ENCODE measurements around the gene SRMS. TPM values are rescaled to one million over a fixed set of nuclear protein-coding genes. Genes with fewer than 3 reads are reported as not detected.

SRMS gene
- total RNA-seq, 4 donors from 2014 or later = not detected

DNA sequence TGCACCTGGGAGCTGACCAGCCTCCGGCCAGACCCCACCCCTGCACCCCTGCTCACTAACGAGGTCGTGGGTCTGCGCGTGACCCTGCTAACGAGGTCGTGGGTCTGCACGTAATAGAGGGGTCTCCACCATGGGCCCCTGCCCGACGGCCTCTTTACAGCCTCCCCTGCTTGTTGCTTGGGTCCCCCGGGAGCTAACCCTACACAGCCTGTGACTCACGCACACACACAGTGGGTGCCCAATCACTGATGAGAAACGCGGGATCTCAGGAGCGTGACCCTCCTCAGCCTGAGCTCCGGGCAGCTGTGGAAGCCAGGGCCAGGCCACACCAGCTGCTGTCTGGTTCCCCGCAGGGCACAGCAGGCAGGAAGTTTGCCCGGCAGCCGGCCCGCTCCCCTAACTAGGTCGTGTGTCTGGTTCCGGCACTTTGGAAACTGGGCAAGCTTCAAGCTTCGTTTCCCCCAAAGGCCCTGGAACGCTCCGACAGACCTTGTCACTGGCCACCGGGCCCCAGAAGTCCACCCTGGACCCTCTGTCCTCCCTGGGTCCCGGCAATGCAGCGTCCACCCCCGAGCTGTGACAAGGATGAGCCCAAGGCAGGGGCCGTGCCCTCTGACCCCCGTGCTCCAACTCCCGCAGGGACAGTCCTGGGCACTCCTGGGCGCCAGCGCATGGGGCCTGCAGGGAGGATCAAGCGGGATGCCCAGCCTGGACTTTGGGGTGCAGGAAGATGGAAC, 11.1 kb downstream of the SRMS start:
- Histone ChIP-seq H3K4me1 (peaks cover 0 to 4% of the 10 kb centered on the region in 2 donors), H3K27ac (no peak overlapping the region), H3K27me3 (peaks cover 28 to 43% (median 39%) of the 10 kb centered on the region in 3 donors), H3K36me3 (no peaks in the 10 kb centered on the region), H3K4me3 (no peak overlapping the region), H3K9me3 (no peaks in the 10 kb centered on the region)
- DNase-seq = no peak
- no peak for ATAC-seq
- intact Hi-C loops (cut with DNase I; ENCODE audit: low total_unique reads) = loop anchor here (5.0 kb wide), 1 partner anchor 76 kb away; no protein-coding TSS in a partner anchor
- in situ Hi-C loops (cut with MboI; ENCODE audit: low sequenced_read_pairs in 4 of 4) = loop anchor here in 1 of 4 donors (25.0 kb wide), 1 partner anchor 101 kb away; the partner anchor contains the start of gene GMEB2
- TF ChIP-seq POLR2A (IDR thresholded peaks at IDR 0.05) = no peak
- TF ChIP-seq CTCF (IDR thresholded peaks at IDR 0.05 in 4 of 5, conservative IDR thresholded peaks at IDR 0.05 in 1 of 5) = no peak

DNA sequence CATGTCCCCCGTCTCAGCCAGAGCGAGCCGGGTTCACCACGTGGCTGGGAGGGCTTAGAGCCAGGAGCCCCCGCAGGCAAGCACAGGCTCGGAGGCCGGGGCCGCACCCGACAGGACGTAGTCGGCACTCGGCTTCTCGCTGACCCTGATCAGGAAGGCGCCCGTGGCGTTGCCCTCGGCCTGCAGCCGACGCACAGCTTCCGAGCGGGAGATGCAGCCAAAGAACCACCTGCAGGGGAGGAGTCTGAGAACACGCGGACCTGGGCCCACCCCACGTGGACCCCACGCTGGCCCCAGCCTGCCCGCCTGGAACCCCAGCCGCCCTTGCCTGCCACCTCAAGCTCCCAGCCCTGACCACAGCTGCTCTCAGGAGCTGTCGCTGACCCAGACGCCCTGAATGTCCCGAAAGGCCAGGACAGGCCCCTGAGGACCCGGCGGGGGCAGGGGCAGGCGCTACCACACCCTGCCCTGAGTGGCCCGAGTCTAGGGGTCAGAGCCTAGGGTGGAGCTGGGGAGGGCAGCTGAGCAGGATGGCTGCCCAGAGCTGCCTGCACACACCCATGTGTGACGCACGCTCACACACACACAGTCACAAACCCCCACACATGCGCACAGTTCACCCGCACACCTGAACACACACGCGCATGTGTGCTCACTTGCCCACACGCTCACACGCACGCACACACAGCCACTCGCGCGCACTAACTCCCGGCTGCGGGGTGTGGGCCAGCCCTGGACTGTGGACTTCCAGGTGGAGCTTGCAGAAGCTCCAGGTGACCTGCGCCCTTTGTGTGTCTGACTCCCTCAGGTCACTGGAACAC, 12.5 kb downstream of the SRMS start:
- DNase-seq (no peak), ATAC-seq (no peak)
- H3K9me3 ChIP-seq = no peaks in the 10 kb centered on the region
- in situ Hi-C loops (cut with MboI; ENCODE audit: low sequenced_read_pairs in 4 of 4) (loop anchor here in 1 of 4 donors (25.0 kb wide), 1 partner anchor 102 kb away; the partner anchor contains the start of gene GMEB2), intact Hi-C loops (cut with DNase I; ENCODE audit: low total_unique reads) (loop anchor here (5.0 kb wide), 1 partner anchor 77 kb away; no protein-coding TSS in a partner anchor)
- TF ChIP-seq POLR2A (IDR thresholded peaks at IDR 0.05) (no peak), CTCF (IDR thresholded peaks at IDR 0.05 in 4 of 5, conservative IDR thresholded peaks at IDR 0.05 in 1 of 5) (no peak)
- no peaks in the 10 kb centered on the region for H3K36me3 ChIP-seq
- peaks cover 0 to 4% of the 10 kb centered on the region in 2 donors for H3K4me1 ChIP-seq
- H3K27me3 ChIP-seq = peaks cover 32 to 51% (median 45%) of the 10 kb centered on the region in 3 donors
- no peak overlapping the region for H3K4me3 ChIP-seq
- no peak overlapping the region for H3K27ac ChIP-seq

DNA sequence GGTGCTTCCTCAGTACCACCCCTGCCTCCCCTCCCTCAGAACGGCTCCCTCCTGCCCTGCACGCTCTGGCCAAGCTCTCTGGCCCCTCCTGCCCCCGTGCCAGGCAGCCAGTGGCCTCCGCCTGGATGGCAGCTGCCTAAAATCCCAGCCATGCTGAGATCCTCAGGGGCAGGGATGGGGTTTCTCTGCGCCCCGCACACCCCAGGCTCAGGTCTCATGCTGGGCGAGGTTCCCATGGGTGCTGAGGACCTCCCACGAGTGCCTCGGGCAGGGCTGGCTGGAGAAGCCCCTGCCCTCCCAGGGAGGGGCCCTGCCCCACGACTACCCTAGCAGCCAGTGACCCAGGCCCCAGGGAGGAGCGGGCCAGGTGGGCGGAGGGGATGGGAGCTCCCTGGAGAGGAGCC, 13.1 kb downstream of the SRMS start:
- intact Hi-C loops (cut with DNase I; ENCODE audit: low total_unique reads) (no loop called here), in situ Hi-C loops (cut with MboI; ENCODE audit: low sequenced_read_pairs in 4 of 4) (loop anchor here in 1 of 4 donors (25.0 kb wide), 1 partner anchor 103 kb away; the partner anchor contains the start of gene GMEB2)
- ATAC-seq = no peak
- H3K27ac ChIP-seq = no peak overlapping the region
- H3K36me3 ChIP-seq = no peaks in the 10 kb centered on the region
- peaks cover 38 to 55% (median 45%) of the 10 kb centered on the region in 3 donors for H3K27me3 ChIP-seq
- no peaks in the 10 kb centered on the region for H3K9me3 ChIP-seq
- H3K4me1 ChIP-seq = peaks cover 0 to 4% of the 10 kb centered on the region in 2 donors
- TF ChIP-seq POLR2A (IDR thresholded peaks at IDR 0.05) = no peak
- TF ChIP-seq CTCF (IDR thresholded peaks at IDR 0.05 in 4 of 5, conservative IDR thresholded peaks at IDR 0.05 in 1 of 5) = no peak
- no peak overlapping the region for H3K4me3 ChIP-seq
- DNase-seq = no peak

DNA sequence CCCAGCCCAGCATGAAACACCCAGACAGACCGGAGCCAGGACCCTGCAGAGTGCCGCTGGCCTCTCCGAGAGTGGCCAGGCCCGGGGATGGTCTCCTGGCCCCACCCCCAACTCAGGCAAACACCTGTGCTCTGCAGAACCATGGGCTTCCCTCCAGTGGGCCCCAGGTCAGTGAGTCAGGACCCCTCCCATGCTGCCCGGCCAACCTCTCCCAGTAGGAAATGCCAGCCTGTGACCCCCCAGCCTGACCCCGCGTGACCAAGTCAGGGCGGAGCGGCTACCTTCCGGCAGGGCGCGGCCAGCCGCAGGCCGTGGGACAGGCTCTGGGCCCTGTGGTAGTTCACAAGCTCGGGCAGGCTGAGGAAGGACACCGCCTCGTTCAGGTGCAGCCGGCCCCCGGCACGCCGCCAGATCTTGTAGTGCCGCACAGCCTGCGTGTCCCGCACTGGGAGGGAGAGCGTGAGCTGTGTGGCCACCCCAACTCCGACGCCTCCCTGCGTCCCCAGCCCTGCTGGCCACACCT, 13.6 kb downstream of the SRMS start:
- Histone ChIP-seq H3K9me3 (no peaks in the 10 kb centered on the region), H3K4me3 (no peak overlapping the region), H3K27ac (no peak overlapping the region), H3K4me1 (peaks cover 0 to 4% of the 10 kb centered on the region in 2 donors), H3K27me3 (peaks cover 41 to 55% (median 45%) of the 10 kb centered on the region in 3 donors), H3K36me3 (no peaks in the 10 kb centered on the region)
- intact Hi-C loops (cut with DNase I; ENCODE audit: low total_unique reads) (no loop called here), in situ Hi-C loops (cut with MboI; ENCODE audit: low sequenced_read_pairs in 4 of 4) (loop anchor here in 1 of 4 donors (25.0 kb wide), 1 partner anchor 103 kb away; the partner anchor contains the start of gene GMEB2)
- ATAC-seq (no peak), DNase-seq (no peak)
- TF ChIP-seq CTCF (IDR thresholded peaks at IDR 0.05 in 4 of 5, conservative IDR thresholded peaks at IDR 0.05 in 1 of 5) (no peak), POLR2A (IDR thresholded peaks at IDR 0.05) (no peak)

Data from gastrocnemius medialis (tissue), 4 donors.